Measurements from ENCODE around the gene HNF1B. TPM values are rescaled to one million over a fixed set of nuclear protein-coding genes. Genes with fewer than 3 reads are reported as not detected.

The HNF1B gene
- total and polyA plus RNA-seq, 10 of the 15 experiments (the other 5 are each of a cell fraction or from before 2014, with no cell fraction given): 0.51 to 12.7 (median 1.9) TPM

DNA sequence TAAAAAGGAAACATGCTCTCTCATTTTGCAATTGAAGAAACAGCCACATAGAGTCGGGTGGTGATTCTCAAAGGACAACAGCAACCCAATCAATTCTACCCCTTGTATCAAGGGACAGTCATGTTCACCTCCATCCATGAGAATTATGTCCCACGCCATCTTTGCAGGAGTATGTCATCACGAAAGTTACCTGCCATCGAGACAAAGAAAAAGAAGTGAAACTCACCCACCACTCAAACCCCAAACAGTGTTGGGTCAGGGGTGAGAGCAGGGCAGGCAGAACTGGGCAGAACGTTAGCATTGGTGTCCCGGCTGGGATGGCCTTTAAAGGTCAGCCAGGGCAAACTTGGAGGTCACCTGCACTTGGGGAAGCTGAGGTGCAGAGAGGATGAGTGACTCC lies 24.2 kb upstream of the HNF1B start (continued):
- TF ChIP-seq NKRF (conservative IDR thresholded peaks at IDR 0.05): no peak
- no peak for TF ChIP-seq PAX8 (IDR thresholded peaks at IDR 0.05)
- no peak for TF ChIP-seq KDM1A (IDR thresholded peaks at IDR 0.05; ENCODE audit: borderline replicate concordance)
- TF ChIP-seq MAX (IDR thresholded peaks at IDR 0.05; ENCODE audit: low read depth, low read length): peak; percentile 13; the same call in 1 of the 2 replicates
- TF ChIP-seq, protein P1, sequence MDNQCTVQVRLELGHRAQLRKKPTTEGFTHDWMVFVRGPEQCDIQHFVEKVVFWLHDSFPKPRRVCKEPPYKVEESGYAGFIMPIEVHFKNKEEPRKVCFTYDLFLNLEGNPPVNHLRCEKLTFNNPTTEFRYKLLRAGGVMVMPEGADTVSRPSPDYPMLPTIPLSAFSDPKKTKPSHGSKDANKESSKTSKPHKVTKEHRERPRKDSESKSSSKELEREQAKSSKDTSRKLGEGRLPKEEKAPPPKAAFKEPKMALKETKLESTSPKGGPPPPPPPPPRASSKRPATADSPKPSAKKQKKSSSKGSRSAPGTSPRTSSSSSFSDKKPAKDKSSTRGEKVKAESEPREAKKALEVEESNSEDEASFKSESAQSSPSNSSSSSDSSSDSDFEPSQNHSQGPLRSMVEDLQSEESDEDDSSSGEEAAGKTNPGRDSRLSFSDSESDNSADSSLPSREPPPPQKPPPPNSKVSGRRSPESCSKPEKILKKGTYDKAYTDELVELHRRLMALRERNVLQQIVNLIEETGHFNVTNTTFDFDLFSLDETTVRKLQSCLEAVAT (IDR thresholded peaks at IDR 0.05): peak; percentile 38; the same call in 1 of the 2 replicates
- TF ChIP-seq, protein P2, sequence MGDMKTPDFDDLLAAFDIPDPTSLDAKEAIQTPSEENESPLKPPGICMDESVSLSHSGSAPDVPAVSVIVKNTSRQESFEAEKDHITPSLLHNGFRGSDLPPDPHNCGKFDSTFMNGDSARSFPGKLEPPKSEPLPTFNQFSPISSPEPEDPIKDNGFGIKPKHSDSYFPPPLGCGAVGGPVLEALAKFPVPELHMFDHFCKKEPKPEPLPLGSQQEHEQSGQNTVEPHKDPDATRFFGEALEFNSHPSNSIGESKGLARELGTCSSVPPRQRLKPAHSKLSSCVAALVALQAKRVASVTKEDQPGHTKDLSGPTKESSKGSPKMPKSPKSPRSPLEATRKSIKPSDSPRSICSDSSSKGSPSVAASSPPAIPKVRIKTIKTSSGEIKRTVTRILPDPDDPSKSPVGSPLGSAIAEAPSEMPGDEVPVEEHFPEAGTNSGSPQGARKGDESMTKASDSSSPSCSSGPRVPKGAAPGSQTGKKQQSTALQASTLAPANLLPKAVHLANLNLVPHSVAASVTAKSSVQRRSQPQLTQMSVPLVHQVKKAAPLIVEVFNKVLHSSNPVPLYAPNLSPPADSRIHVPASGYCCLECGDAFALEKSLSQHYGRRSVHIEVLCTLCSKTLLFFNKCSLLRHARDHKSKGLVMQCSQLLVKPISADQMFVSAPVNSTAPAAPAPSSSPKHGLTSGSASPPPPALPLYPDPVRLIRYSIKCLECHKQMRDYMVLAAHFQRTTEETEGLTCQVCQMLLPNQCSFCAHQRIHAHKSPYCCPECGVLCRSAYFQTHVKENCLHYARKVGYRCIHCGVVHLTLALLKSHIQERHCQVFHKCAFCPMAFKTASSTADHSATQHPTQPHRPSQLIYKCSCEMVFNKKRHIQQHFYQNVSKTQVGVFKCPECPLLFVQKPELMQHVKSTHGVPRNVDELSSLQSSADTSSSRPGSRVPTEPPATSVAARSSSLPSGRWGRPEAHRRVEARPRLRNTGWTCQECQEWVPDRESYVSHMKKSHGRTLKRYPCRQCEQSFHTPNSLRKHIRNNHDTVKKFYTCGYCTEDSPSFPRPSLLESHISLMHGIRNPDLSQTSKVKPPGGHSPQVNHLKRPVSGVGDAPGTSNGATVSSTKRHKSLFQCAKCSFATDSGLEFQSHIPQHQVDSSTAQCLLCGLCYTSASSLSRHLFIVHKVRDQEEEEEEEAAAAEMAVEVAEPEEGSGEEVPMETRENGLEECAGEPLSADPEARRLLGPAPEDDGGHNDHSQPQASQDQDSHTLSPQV (IDR thresholded peaks at IDR 0.05): no peak
- TF ChIP-seq CUX1 (IDR thresholded peaks at IDR 0.05; ENCODE audit: insufficient replicate concordance, low read depth, low read length): no peak
- no peak for TF ChIP-seq PBX3 (IDR thresholded peaks at IDR 0.05; ENCODE audit: insufficient replicate concordance, low read depth, low read length)
- peak; percentile 66 for TF ChIP-seq YY1 (IDR thresholded peaks at IDR 0.05; ENCODE audit: low read depth, low read length)
- no peak for TF ChIP-seq EZH2 (IDR thresholded peaks at IDR 0.05; ENCODE audit: borderline replicate concordance, control insufficient read depth, low read depth, low read length)
- peak; percentile 80 for TF ChIP-seq IRF4 (IDR thresholded peaks at IDR 0.05; ENCODE audit: low read depth, low read length)
- TF ChIP-seq USF2 (IDR thresholded peaks at IDR 0.05; ENCODE audit: borderline replicate concordance, low read depth, low read length): no peak
- no peak for TF ChIP-seq RFX5 (IDR thresholded peaks at IDR 0.05; ENCODE audit: low read depth, low read length)
- TF ChIP-seq RELA (IDR thresholded peaks at IDR 0.05; ENCODE audit: borderline replicate concordance, partially characterized antibody): no peak
